Hippocampal formation (tissue), 2 donors: ENCODE results near the gene HEPHL1.
"Not testable (repeated sequence)": the region's sequence is repeated elsewhere in the genome, so short reads cannot be mapped to it uniquely, and the experiment has no call there.

Source experiments
- DNase-seq, 2 donors: peaks; one replicate each; lab custom pipeline; 2025; lab: John Stamatoyannopoulos, UW

The HEPHL1 gene, protein sequence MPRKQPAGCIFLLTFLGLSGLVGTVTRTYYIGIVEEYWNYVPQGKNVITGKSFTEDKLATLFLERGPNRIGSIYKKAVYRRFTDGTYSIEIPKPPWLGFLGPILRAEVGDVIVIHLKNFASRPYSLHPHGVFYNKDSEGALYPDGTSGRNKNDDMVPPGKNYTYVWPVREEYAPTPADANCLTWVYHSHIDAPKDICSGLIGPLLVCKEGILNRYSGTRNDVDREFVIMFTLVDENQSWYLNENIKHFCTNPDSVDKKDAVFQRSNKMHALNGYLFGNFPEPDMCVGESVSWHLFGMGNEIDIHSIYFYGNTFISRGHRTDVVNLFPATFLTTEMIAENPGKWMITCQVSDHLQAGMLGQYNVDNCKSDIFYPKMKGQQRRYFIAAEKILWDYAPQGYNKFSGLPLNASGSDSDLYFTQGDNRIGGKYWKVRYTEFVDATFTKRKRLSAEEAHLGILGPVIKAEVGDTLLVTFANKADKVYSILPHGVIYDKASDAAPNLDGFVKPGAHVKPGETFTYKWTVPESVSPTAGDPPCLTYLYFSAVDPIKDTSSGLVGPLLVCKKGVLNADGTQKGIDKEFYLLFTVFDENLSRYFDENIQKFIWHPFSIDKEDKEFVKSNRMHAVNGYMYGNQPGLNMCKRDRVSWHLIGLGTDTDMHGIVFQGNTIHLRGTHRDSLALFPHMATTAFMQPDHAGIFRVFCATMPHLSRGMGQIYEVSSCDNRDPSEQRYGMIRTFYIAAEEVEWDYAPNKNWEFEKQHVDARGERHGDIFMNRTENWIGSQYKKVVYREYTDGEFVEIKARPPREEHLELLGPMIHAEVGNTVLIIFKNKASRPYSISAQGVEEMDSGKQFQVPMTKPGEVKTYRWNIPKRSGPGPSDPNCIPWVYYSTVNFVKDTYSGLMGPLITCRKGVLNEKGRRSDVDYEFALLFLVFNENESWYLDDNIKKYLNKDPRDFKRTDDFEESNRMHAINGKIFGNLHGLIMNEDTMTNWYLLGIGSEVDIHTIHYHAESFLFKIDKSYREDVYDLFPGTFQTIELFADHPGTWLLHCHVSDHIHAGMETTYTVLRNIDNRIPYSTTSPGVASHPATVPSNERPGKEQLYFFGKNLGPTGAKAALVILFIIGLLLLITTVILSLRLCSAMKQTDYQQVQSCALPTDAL

GRCh38 chr11:94020777-94021481 is at the start of gene HEPHL1:
HEPHL1 (plus strand) TSS chr11:94021354; CDS start chr11:94021369, 15 bp downstream.
- no peak for DNase-seq

- no peak for DNase-seq
Measured at GRCh38 chr11:93972790-93973189, 48.4 kb upstream of the HEPHL1 start.

- not testable (repeated sequence) for DNase-seq
Measured at GRCh38 chr11:93973322-93974051, 47.7 kb upstream of the HEPHL1 start.

DNA sequence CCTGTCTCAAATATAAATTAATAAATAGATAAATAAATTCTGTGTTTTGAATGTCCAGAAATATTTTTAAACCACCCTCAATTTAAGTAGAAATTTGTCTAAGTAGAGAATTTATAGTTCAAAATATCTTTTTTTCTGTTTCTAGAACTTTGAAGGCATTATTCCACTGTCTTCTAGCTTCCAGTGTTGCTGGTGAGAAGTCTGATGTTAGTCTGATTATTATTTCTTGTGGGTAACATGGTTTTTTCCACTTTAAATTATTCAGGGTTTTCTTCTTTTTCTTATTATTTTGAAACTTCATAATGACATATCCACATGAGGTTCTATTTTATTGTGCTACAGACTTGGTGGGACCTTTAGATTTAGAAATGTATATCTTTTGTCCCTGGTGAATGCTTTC is 46.4 kb upstream of the HEPHL1 start:
- no peak for DNase-seq

- not testable (repeated sequence) for DNase-seq
Measured at GRCh38 chr11:93976577-93977254, 44.4 kb upstream of the HEPHL1 start.

DNA sequence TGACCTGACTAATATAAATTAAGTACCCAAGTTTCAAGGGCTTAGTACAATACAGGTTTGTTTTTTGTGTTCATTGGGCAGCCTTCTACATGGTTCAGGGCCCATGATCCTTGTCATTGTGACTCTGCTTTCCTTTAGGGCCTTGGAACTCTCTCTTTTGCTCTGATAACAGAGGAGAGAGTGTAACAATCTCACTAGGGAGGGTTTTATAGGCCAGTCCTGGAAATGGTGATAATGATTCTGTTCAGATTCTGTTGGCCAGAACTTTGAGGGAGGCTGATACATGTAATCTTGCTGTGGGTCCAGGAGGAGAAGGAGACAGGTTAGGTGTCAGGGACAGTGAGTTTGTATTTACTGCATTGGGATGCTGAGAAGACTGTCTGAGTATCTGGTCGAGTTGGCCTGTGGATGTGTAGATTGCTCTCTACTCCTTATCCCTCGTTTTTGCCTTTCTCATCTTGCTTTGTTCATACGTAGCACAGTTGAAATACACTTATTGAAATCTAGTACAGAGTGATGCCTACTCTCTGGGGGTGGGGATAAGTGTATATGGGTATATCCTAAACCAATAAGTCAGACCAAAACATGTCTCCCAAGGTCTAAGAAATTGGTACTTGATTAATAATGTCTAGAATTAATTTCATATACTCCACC is 37.5 kb upstream of the HEPHL1 start:
- no peak for DNase-seq

GRCh38 chr11:93984196-93984567 is 37.0 kb upstream of the HEPHL1 start:
- no peak for DNase-seq

- no peak for DNase-seq
Measured at GRCh38 chr11:93984936-93985335, 36.2 kb upstream of the HEPHL1 start.

GRCh38 chr11:93986716-93987115 is 34.4 kb upstream of the HEPHL1 start:
- DNase-seq, result no peak

DNA sequence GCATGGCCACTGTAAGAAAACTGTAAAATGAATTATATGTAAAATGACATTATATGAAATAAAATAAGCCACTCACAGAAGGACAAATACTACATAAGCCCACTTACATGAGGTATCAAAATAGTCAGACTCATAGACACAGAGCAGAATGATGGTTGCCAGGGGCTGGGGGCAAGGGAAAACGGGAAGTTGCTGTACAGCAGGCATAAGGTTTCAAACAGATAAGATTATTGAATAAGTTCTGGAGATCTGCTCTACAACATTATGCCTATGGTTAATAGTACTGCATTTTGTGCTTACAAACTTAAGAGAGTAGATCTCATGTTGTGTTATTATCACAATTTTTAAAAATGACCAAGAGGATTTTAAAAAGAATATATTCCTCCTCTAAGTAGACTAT is 32.7 kb upstream of the HEPHL1 start:
- DNase-seq, result no peak

DNA sequence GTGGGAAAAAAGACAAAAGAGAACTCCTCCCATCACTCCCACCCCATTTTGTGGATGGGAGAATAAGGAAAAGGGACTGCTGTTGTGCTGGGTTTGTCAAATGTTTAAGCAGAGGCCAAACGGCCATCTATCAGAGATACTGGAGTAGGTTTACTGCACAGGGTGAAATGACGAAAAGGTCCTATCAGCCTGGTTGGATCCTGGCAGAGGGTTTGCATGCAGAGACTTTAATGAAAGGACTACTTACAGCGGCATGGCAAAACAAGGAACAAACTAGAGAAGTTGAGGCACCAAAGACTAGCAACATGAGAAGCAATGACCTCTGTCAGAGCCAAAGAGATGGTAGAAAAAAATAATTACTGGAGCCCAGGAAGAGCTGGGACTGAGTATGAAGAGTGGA is 32.2 kb upstream of the HEPHL1 start:
- no peak for DNase-seq

GRCh38 chr11:93993747-93994146 is 27.4 kb upstream of the HEPHL1 start:
- DNase-seq, result no peak

DNA sequence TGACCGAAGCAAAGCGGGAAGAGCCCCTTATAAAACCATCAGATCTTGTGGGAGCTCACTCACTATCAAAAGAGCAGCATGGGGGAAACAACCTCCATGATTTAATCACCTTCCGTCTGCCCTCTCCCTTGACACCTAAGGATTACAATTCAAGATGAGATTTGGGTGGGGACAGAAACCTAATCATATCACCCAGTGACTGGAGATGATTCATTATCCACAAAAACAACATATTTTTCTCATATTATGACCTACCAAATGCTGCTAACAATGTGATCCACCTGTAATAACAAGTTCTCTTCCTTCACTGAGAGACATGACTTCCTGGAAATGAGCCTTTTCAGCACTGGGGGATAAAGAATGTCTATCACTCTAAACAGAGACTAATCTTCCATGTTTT is 23.4 kb upstream of the HEPHL1 start:
- DNase-seq, result no peak

GRCh38 chr11:94000659-94001058 is 20.5 kb upstream of the HEPHL1 start:
- no peak for DNase-seq

- no peak for DNase-seq
Measured at GRCh38 chr11:94002226-94002625, 18.9 kb upstream of the HEPHL1 start.

DNA sequence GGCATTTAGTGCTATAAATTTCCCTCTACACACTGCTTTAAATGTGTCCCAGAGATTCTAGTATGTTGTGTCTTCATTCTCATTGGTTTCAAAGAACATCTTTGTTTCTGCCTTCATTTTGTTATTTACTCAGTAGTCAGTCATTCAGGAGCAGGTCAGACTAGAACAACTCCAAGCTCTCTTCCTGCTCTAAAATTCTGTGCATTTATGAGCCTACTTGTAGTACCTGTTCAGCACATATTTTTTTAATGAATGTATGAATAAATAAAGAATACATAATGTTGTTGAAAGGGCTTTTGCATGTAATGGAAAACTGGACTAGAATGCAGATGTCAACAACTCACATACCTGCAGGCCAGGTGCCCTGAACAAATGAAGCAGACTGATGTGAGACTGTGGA is 13.7 kb upstream of the HEPHL1 start:
- DNase-seq, result no peak

- DNase-seq, result no peak
Measured at GRCh38 chr11:94007906-94008305, 13.2 kb upstream of the HEPHL1 start.

DNA sequence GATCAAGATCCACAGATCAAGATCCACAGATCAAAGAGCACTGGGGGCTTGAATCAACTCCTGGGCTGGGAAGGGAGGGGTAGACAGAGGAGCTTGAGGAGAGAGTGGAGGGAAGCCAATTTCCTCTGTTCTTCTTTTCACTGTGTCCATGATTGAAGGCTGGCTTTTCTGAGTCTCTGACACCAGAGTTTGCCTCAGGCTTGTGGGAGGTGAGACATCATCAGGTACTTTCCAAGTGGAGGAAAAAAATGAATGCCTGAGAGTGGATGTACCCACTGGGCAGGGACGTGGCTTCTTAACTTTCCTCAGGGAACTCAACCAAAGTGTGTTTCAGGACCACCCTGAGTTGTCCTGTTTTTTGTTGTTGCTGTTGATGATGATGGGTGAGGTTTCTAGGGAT is 11.0 kb upstream of the HEPHL1 start:
- no peak for DNase-seq

- no peak for DNase-seq
Measured at GRCh38 chr11:94011478-94011877, 9.7 kb upstream of the HEPHL1 start.

GRCh38 chr11:94017446-94017845 is 3.7 kb upstream of the HEPHL1 start:
- no peak for DNase-seq
